ENCODE data around the gene CRYGD.

- TF ChIP-seq DPF2 (CRISPR knock-in tag; IDR thresholded peaks at IDR 0.05; ENCODE audit: borderline replicate concordance, low read depth) (no peak), POLR2A (IDR thresholded peaks at IDR 0.05; ENCODE audit: insufficient read depth in 1 of 2, low read depth in 2 of 2, low read length in 2 of 2) (no peak), MAFK (conservative IDR thresholded peaks at IDR 0.05 in 1 of 2, IDR thresholded peaks at IDR 0.05 in 1 of 2; ENCODE audit: low read length in 2 of 2) (no peak), NFYB (CRISPR knock-in tag; IDR thresholded peaks at IDR 0.05) (no peak)
Measured at GRCh38 chr2:208074610-208075356, 49.5 kb downstream of the CRYGD start.

Data from HepG2 (cell line).